Mesenchymal stem cell (in vitro differentiated cells and primary cell): ENCODE measurements around the gene PITPNC1.

Experiments
- DNase-seq: peaks from one replicate; pipeline ENCODE4 v3.0.0-alpha.2; 2013
- H2AFZ ChIP-seq: one replicate; pipeline ENCODE4 v1.6.1; 2013; ENCODE audit warnings: low read depth, mild to moderate bottlenecking, control low read depth, inconsistent platforms, low read length, moderate library complexity
- H2AK5ac ChIP-seq: 2 replicates; pipeline ENCODE4 v1.6.1; 2013; ENCODE audit warnings: low read length, moderate library complexity, mild to moderate bottlenecking, inconsistent platforms; ENCODE audit not compliant: severe bottlenecking
- H2BK120ac ChIP-seq: one replicate; pipeline ENCODE4 v1.6.1; 2013; ENCODE audit warnings: low read depth, mild to moderate bottlenecking, inconsistent platforms, low read length, moderate library complexity
- H2BK12ac ChIP-seq, 2 experiments: one replicate each; pipeline ENCODE4 v1.6.1; 2013; ENCODE audit warnings: inconsistent platforms in 2 of 2, low read length in 2 of 2, mild to moderate bottlenecking in 2 of 2, moderate library complexity in 2 of 2, control low read depth in 1 of 2
- H2BK15ac ChIP-seq: one replicate; pipeline ENCODE4 v1.6.1; 2013; ENCODE audit warnings: mild to moderate bottlenecking, low read depth, inconsistent platforms; ENCODE audit not compliant: poor library complexity, severe bottlenecking
- H2BK5ac ChIP-seq: 2 replicates; pipeline ENCODE4 v1.6.1; 2013; ENCODE audit warnings: low read depth, mild to moderate bottlenecking, low read length, control low read depth, inconsistent platforms; ENCODE audit not compliant: poor library complexity, severe bottlenecking
- H3K14ac ChIP-seq, 2 experiments: one replicate each; pipeline ENCODE4 v1.6.1; 2013; ENCODE audit warnings: inconsistent platforms in 2 of 2, low read length in 2 of 2, control low read depth in 1 of 2, mild to moderate bottlenecking in 1 of 2, moderate library complexity in 1 of 2
- H3K18ac ChIP-seq, 2 experiments: one replicate each; pipeline ENCODE4 v1.6.1; 2013; ENCODE audit warnings: inconsistent platforms in 2 of 2, low read length in 2 of 2, control low read depth in 1 of 2, low read depth in 1 of 2, mild to moderate bottlenecking in 1 of 2
- H3K23ac ChIP-seq, 2 experiments: one replicate each; pipeline ENCODE4 v1.6.1; 2013; ENCODE audit warnings: inconsistent platforms in 2 of 2, low read length in 2 of 2, mild to moderate bottlenecking in 2 of 2, moderate library complexity in 2 of 2, control low read depth in 1 of 2
- H3K27ac ChIP-seq: 2 replicates; pipeline ENCODE4 v1.5.1; 2013; ENCODE audit warnings: mild to moderate bottlenecking, moderate library complexity, low read length, control low read depth, inconsistent platforms; ENCODE audit not compliant: poor library complexity, severe bottlenecking
- H3K27me3 ChIP-seq, 2 experiments: 2 replicates each; pipeline versions ENCODE4 v1.6.1 to v1.7.0; 2013; ENCODE audit warnings: low read length in 2 of 2, mild to moderate bottlenecking in 2 of 2, moderate library complexity in 2 of 2, control low read depth in 1 of 2, inconsistent platforms in 1 of 2; ENCODE audit not compliant: control insufficient read depth in 1 of 2, insufficient read depth in 1 of 2
- H3K36me3 ChIP-seq, 2 experiments: 2 replicates each; pipeline versions ENCODE4 v1.6.1 to v1.7.0; 2013; ENCODE audit warnings: low read length in 2 of 2, control low read depth in 1 of 2, inconsistent platforms in 1 of 2, low read depth in 1 of 2, mild to moderate bottlenecking in 1 of 2; ENCODE audit not compliant: insufficient read depth in 2 of 2, control insufficient read depth in 1 of 2
- H3K4ac ChIP-seq, 2 experiments: one replicate each; pipeline ENCODE4 v1.6.1; 2013; ENCODE audit warnings: inconsistent platforms in 2 of 2, low read length in 2 of 2, mild to moderate bottlenecking in 2 of 2, moderate library complexity in 2 of 2, control low read depth in 1 of 2, low read depth in 1 of 2
- H3K4me1 ChIP-seq: 2 replicates; pipeline ENCODE4 v1.6.1; 2013; ENCODE audit warnings: low read depth, low read length, control low read depth; ENCODE audit not compliant: control insufficient read depth, insufficient read depth
- H3K4me2 ChIP-seq: 2 replicates; pipeline ENCODE4 v1.6.1; 2013; ENCODE audit warnings: low read length, mild to moderate bottlenecking, inconsistent platforms; ENCODE audit not compliant: poor library complexity, severe bottlenecking
- H3K4me3 ChIP-seq, 2 experiments: 2 replicates each; pipeline versions ENCODE4 v1.5.1 to v1.7.0; 2013; ENCODE audit warnings: low read length in 2 of 2, mild to moderate bottlenecking in 2 of 2, control low read depth in 1 of 2, low read depth in 1 of 2; ENCODE audit not compliant: insufficient read depth in 1 of 2
- H3K79me1 ChIP-seq: replicated peaks from 2 replicates; pipeline ENCODE4 v1.6.1; 2013; ENCODE audit warnings: mild to moderate bottlenecking, control low read depth, low read length, inconsistent platforms; ENCODE audit not compliant: poor library complexity, severe bottlenecking
- H3K9ac ChIP-seq: 2 replicates; pipeline ENCODE4 v1.7.0; 2013; ENCODE audit warnings: mild to moderate bottlenecking, low read length, moderate library complexity
- H3K9me3 ChIP-seq: 2 replicates; pipeline ENCODE4 v1.7.0; 2013; ENCODE audit warnings: mild to moderate bottlenecking, low read length; ENCODE audit not compliant: control insufficient read depth
- H4K8ac ChIP-seq: one replicate; pipeline ENCODE4 v1.6.1; 2013; ENCODE audit warnings: inconsistent platforms, mild to moderate bottlenecking, low read length, moderate library complexity
- H4K91ac ChIP-seq: one replicate; pipeline ENCODE4 v1.6.1; 2013; ENCODE audit warnings: mild to moderate bottlenecking, low read length, inconsistent platforms
- WGBS: methylation state at CpG from one replicate; pipeline ENCODE4 v1.1.7; 2013; ENCODE audit warnings: mixed read lengths; 5-methylcytosine and 5-hydroxymethylcytosine counted together

PITPNC1 gene

DNA sequence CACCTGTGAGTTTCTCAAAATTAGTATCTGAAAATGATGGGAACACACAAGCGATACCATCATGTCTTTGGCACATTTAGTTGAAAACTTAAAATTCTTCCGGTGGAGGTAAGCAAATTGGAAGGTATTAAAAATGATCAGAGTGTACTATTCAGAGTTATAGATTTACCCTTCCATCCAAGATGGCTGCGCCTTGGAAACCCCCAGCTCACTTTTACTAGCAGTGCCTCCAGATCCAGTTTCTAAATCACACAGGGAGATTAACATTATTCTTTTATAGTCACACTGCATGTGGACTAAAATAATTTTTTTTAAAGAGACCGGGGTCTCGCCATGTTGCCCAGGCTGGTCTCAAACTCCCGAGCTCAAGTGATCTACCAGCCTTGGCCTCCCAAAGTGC lies 15.0 kb downstream of the PITPNC1 start:
- WGBS, result 100% methylated on average over 5 of the region's 6 CpGs
- H3K79me1 ChIP-seq, result peaks cover 22% of the 10 kb centered on the region
- H3K9me3 ChIP-seq, result no peaks in the 10 kb centered on the region
- H3K4me1 ChIP-seq, result peaks cover 6% of the 10 kb centered on the region
- H2BK15ac ChIP-seq, result no peak overlapping the region
- H2AFZ ChIP-seq, result no peak overlapping the region
- DNase-seq, result no peak
- H4K8ac ChIP-seq, result no peak overlapping the region
- no peaks in the 10 kb centered on the region for H3K27me3 ChIP-seq
- no peak overlapping the region for H3K4ac ChIP-seq
- no peak overlapping the region for H2BK5ac ChIP-seq
- no peak overlapping the region for H3K23ac ChIP-seq
- no peak overlapping the region for H2BK120ac ChIP-seq
- no peak overlapping the region for H3K9ac ChIP-seq
- H3K4me2 ChIP-seq, result no peak overlapping the region
- H3K4me3 ChIP-seq, result no peak overlapping the region
- H3K18ac ChIP-seq, result no peak overlapping the region
- no peak overlapping the region for H2BK12ac ChIP-seq
- H3K14ac ChIP-seq, result no peak overlapping the region
- no peak overlapping the region for H4K91ac ChIP-seq
- no peak overlapping the region for H3K27ac ChIP-seq
- no peak overlapping the region for H2AK5ac ChIP-seq
- H3K36me3 ChIP-seq, result no peaks in the 10 kb centered on the region

DNA sequence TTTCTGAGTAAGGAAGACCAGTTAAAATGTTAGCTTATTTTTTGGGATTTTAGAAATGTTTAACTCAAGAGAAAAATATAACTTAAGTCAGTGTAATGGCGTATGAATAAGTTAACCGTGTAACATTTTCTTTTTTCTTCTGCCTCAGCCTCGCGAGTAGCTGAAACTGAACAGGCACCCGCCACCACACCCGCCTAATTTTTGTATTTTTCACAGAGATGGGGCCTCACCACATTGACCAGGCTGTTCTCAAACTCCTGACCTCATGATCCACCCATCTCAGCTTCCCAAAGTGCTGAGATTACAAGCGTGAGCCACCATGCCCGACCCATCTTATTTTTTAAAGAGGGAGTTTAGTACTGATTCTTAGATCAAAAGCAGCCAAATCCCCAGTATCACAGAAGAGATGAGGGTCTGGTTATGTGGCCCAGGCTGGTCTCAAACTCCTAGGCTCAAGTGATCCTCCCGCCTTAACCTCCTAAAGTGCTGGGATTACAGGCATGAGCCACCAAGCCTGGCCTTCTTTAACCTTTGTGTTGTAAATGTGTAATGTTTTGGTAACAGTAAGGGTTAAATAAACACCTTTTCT lies 16.8 kb downstream of the PITPNC1 start:
- no peak overlapping the region for H2BK15ac ChIP-seq
- H3K27ac ChIP-seq, result no peak overlapping the region
- H4K8ac ChIP-seq, result no peak overlapping the region
- H3K4me1 ChIP-seq, result peaks cover 6% of the 10 kb centered on the region
- H3K9me3 ChIP-seq, result no peaks in the 10 kb centered on the region
- no peak overlapping the region for H3K14ac ChIP-seq
- H3K9ac ChIP-seq, result no peak overlapping the region
- H2BK5ac ChIP-seq, result no peak overlapping the region
- H3K4me2 ChIP-seq, result no peak overlapping the region
- H2BK120ac ChIP-seq, result no peak overlapping the region
- no peak overlapping the region for H2AFZ ChIP-seq
- no peak overlapping the region for H3K4me3 ChIP-seq
- no peak for DNase-seq
- no peak overlapping the region for H2BK12ac ChIP-seq
- H3K27me3 ChIP-seq, result no peaks in the 10 kb centered on the region
- H3K79me1 ChIP-seq, result peaks cover 25% of the 10 kb centered on the region
- H3K23ac ChIP-seq, result no peak overlapping the region
- no peaks in the 10 kb centered on the region for H3K36me3 ChIP-seq
- H2AK5ac ChIP-seq, result no peak overlapping the region
- no peak overlapping the region for H3K4ac ChIP-seq
- H3K18ac ChIP-seq, result no peak overlapping the region
- no peak overlapping the region for H4K91ac ChIP-seq
- WGBS, result over 99% methylated on average over 7 of the region's 9 CpGs

DNA sequence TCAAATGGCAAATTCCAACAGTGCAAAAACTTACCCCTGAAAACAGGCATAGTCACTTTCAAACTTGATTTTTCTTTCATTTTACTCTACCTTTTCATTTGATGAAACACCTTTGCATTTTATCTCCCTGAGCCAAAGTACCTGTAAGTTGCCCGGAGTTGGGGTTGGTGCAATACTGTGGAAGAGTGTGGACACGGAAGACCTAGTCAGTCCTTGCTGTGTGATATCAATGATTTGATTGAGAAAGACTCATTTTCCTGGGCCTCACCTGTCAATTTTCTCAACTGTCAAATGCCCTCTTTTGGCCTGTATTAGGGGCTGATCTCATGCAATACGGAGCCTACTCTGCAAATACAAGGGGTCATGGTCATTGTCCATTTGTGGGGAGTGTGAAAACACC lies 22.6 kb downstream of the PITPNC1 start:
- Histone ChIP-seq H3K27ac (no peak overlapping the region), H3K9ac (no peak overlapping the region), H3K27me3 (no peaks in the 10 kb centered on the region), H3K4ac (no peak overlapping the region), H2AK5ac (no peak overlapping the region), H3K4me1 (no peaks in the 10 kb centered on the region), H2BK15ac (no peak overlapping the region), H3K4me2 (no peak overlapping the region), H3K36me3 (no peaks in the 10 kb centered on the region), H3K23ac (no peak overlapping the region), H2AFZ (no peak overlapping the region), H2BK12ac (no peak overlapping the region), H3K79me1 (peaks cover 27% of the 10 kb centered on the region), H4K8ac (no peak overlapping the region), H4K91ac (no peak overlapping the region), H3K14ac (no peak overlapping the region), H2BK120ac (no peak overlapping the region), H3K18ac (no peak overlapping the region), H3K4me3 (no peak overlapping the region), H2BK5ac (no peak overlapping the region), H3K9me3 (no peaks in the 10 kb centered on the region)
- no peak for DNase-seq
- WGBS, result 89% methylated on average over 3 of the region's 3 CpGs

DNA sequence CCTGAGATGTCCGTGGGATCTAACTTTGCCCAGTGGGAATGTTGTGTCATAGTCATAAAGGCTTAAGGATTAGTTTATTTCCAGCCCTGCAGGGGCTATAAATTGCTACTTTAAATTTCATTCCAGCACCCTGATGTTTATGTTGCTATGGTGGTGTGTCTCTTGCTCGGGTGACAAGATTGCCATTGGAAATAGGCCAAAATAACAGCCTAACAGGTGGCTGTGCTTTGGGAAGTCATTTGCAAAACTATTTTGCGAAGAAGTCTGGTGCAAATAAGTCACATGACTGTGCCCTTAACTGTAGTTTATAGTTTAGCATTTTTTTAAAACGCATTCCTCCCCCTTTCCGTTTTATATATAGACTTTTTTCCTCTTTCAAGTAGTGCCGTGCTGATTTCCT lies 23.1 kb downstream of the PITPNC1 start:
- Histone ChIP-seq H3K4me3 (no peak overlapping the region), H2BK12ac (no peak overlapping the region), H3K4me2 (no peak overlapping the region), H3K23ac (no peak overlapping the region), H2BK5ac (no peak overlapping the region), H2AK5ac (no peak overlapping the region), H3K18ac (no peak overlapping the region), H3K9ac (no peak overlapping the region), H4K91ac (no peak overlapping the region), H2BK15ac (no peak overlapping the region), H3K27me3 (no peaks in the 10 kb centered on the region), H3K4me1 (no peaks in the 10 kb centered on the region), H3K27ac (no peak overlapping the region), H3K14ac (no peak overlapping the region), H4K8ac (no peak overlapping the region), H3K36me3 (no peaks in the 10 kb centered on the region), H2BK120ac (no peak overlapping the region), H3K9me3 (no peaks in the 10 kb centered on the region), H2AFZ (no peak overlapping the region), H3K4ac (no peak overlapping the region), H3K79me1 (peaks cover 24% of the 10 kb centered on the region)
- peak; percentile 25 for DNase-seq
- WGBS, result 59% methylated on average over 4 of the region's 6 CpGs
